ENCODE data around the gene GAL3ST2.

GRCh38 chr2:241793385-241793784 lies 16.8 kb downstream of the GAL3ST2 start:
- no peak for TF ChIP-seq CTCF (IDR thresholded peaks at IDR 0.05)
- no peak for TF ChIP-seq POLR2A (IDR thresholded peaks at IDR 0.05)

Data from adrenal gland (tissue), 5 donors.